ENCODE data around the gene TCFL5.

- no peak for TF ChIP-seq CTCF (IDR thresholded peaks at IDR 0.05; ENCODE audit: low read length)
- no peak for TF ChIP-seq EZH2 (IDR thresholded peaks at IDR 0.05; ENCODE audit: borderline replicate concordance, low read length)
These were observed 49.3 kb upstream of the TCFL5 start for GRCh38 chr20:62910777-62911497.

All from OCI-LY1 (cell line).